Neural progenitor cell (in vitro differentiated cells): ENCODE measurements around the gene PRR14L.
"Not testable (repeated sequence)": the region's sequence is repeated elsewhere in the genome, so short reads cannot be mapped to it uniquely, and the experiment has no call there.

Source experiments
- CTCF ChIP-seq: fragments of 200-600 bp; sonication (generic); IDR thresholded peaks from 2 replicates; pipeline ENCODE4 v1.5.1; 2017; ENCODE audit warnings: antibody characterized with exemption, mild to moderate bottlenecking
- EZH2phosphoT487 ChIP-seq: fragments of 200-600 bp; sonication (generic); IDR thresholded peaks from 2 replicates; pipeline ENCODE4 v1.6.1; 2017; ENCODE audit warnings: antibody characterized with exemption

- TF ChIP-seq CTCF, EZH2phosphoT487: not testable (repeated sequence)
These were observed 89.0 kb downstream of the PRR14L start for GRCh38 chr22:31660860-31661341.
